ENCODE data around the gene ASB15. TPM values are rescaled to one million over a fixed set of nuclear protein-coding genes. Genes with fewer than 3 reads are reported as not detected.

The ASB15 gene
- total and polyA plus RNA-seq, 2 of the 13 experiments (the other 11 are each of a cell fraction or from before 2014, with no cell fraction given), result not detected

DNA sequence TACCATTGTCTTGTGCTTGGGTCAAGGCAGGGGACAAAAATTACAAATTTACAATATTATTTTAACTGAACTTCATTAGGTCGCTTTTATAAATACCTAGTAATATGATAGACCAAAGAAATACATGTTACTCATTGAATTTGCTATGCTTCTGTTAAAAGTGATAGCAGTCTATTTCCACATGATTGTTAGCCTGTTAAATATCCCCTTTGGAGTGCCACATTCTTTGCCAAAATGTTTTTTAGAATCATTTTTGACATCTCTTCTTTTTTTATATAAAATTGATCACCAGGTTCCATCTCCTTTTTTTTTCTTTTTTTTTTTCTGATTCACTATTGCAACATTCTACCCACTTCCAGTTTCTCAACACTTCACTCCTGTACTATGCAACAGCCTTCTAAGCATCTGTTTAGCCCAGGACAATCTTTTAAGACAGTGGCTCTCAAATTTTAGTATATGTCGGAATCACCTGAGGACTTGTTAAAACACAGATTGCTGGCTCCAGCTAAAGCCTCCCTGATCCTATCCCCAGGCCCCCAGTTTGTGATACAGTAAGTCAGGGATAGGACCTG is 27.6 kb upstream of the ASB15 start (continued):
- TF ChIP-seq, protein P1, sequence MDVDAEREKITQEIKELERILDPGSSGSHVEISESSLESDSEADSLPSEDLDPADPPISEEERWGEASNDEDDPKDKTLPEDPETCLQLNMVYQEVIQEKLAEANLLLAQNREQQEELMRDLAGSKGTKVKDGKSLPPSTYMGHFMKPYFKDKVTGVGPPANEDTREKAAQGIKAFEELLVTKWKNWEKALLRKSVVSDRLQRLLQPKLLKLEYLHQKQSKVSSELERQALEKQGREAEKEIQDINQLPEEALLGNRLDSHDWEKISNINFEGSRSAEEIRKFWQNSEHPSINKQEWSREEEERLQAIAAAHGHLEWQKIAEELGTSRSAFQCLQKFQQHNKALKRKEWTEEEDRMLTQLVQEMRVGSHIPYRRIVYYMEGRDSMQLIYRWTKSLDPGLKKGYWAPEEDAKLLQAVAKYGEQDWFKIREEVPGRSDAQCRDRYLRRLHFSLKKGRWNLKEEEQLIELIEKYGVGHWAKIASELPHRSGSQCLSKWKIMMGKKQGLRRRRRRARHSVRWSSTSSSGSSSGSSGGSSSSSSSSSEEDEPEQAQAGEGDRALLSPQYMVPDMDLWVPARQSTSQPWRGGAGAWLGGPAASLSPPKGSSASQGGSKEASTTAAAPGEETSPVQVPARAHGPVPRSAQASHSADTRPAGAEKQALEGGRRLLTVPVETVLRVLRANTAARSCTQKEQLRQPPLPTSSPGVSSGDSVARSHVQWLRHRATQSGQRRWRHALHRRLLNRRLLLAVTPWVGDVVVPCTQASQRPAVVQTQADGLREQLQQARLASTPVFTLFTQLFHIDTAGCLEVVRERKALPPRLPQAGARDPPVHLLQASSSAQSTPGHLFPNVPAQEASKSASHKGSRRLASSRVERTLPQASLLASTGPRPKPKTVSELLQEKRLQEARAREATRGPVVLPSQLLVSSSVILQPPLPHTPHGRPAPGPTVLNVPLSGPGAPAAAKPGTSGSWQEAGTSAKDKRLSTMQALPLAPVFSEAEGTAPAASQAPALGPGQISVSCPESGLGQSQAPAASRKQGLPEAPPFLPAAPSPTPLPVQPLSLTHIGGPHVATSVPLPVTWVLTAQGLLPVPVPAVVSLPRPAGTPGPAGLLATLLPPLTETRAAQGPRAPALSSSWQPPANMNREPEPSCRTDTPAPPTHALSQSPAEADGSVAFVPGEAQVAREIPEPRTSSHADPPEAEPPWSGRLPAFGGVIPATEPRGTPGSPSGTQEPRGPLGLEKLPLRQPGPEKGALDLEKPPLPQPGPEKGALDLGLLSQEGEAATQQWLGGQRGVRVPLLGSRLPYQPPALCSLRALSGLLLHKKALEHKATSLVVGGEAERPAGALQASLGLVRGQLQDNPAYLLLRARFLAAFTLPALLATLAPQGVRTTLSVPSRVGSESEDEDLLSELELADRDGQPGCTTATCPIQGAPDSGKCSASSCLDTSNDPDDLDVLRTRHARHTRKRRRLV (CRISPR knock-in tag; IDR thresholded peaks at IDR 0.05), result no peak
- TF ChIP-seq SIX4 (CRISPR knock-in tag; IDR thresholded peaks at IDR 0.05), result no peak
- no peak for TF ChIP-seq ZNF737 (CRISPR knock-in tag; IDR thresholded peaks at IDR 0.05; ENCODE audit: borderline replicate concordance)
- no peak for TF ChIP-seq SIX1 (CRISPR knock-in tag; IDR thresholded peaks at IDR 0.05; ENCODE audit: borderline replicate concordance)
- no peak for TF ChIP-seq HNRNPLL (IDR thresholded peaks at IDR 0.05; ENCODE audit: low read depth, low read length, poor library complexity, severe bottlenecking)
- TF ChIP-seq CBX1 (IDR thresholded peaks at IDR 0.05; ENCODE audit: low read depth), result no peak
- TF ChIP-seq ZBTB7B (CRISPR knock-in tag; IDR thresholded peaks at IDR 0.05), result no peak
- TF ChIP-seq CEBPB (IDR thresholded peaks at IDR 0.05; ENCODE audit: borderline replicate concordance, low read depth, low read length), result no peak
- no peak for TF ChIP-seq RBM39 (IDR thresholded peaks at IDR 0.05; ENCODE audit: low read depth, low read length, poor library complexity, severe bottlenecking)
- TF ChIP-seq, protein P2, sequence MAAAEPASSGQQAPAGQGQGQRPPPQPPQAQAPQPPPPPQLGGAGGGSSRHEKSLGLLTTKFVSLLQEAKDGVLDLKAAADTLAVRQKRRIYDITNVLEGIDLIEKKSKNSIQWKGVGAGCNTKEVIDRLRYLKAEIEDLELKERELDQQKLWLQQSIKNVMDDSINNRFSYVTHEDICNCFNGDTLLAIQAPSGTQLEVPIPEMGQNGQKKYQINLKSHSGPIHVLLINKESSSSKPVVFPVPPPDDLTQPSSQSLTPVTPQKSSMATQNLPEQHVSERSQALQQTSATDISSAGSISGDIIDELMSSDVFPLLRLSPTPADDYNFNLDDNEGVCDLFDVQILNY (CRISPR knock-in tag; conservative IDR thresholded peaks at IDR 0.05), result no peak
- TF ChIP-seq FOXA1 (IDR thresholded peaks at IDR 0.05), result no peak
- TF ChIP-seq FOXA1 (CRISPR knock-in tag; IDR thresholded peaks at IDR 0.05), result no peak
- no peak for TF ChIP-seq ZNF335 (CRISPR knock-in tag; IDR thresholded peaks at IDR 0.05)
